LoVo (cell line): Measurements from ENCODE around the gene LMX1A.
A peak's percentile ranks its signal among the peaks of the same experiment; 100 is the strongest.

Source experiments
- DNase-seq: peaks from one replicate; pipeline ENCODE4 v3.0.0-alpha.2; 2016; ENCODE audit warnings: low spot score

LMX1A gene

GRCh38 chr1:165367375-165367993, 11.0 kb upstream of the LMX1A start:
- peak; percentile 68 for DNase-seq

DNA sequence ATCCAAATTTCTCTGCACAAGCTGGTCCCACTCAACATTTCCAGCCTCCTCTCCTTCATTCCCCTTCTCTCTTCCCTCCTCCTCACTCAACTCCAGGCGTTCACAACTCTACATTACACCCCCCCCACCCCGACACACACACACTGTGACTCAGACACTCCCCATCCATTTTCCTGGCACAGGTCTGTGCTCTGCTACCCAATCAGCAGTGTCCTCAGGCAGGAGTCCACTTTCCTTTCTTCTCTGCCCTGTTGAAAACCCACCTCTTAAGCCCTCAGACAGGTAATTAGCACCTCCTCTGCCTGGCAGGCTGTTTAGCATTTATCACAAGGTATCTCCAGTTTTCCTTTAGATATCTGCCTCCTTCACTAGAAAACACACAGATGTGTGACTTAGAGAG, 8.8 kb upstream of the LMX1A start:
- no peak for DNase-seq

GRCh38 chr1:165364568-165365133, 8.1 kb upstream of the LMX1A start:
- peak; percentile 7 for DNase-seq

- no peak for DNase-seq
Measured at GRCh38 chr1:165356876-165357275, 361 bp upstream of the LMX1A start.

DNA sequence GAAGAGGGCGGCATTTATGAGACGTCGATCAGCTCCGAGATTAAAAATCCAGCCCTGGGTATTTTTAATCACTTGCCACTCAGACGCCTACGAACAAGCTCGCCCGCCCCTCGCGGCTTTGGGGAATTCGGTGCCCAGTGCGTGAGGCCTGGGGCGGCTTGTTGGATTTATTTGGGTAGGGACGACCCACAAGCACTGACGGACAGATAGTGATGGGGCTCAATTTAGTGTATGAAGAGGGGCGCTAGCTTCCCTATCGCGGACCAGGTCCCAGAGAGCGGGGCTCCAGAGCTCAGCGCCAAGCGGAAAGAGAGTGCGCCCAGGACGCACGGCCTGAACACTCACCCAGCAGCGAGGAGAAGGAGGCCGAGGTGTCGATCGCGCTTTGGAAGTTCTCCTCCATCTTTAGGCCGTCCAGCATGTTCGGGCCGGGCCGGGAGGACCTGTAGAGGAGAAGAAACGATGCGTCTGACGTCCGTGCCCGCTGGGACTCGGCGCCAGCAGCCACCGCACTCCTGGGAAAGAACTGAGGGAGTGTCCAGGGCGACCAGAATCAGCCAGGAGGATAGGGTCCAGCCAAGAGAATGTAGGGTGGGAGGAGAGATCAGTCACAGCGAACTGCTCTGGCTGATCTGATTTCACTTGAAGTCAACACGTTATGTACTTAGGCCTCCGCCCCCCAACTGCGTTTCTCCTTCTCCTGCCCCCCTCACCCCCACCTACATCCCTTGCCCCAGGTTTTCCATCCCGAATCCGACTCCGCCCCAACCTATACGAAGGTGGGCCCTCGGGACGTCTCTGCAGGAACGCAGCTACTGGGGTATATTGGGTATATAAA, 1.2 kb downstream of the LMX1A start:
- no peak for DNase-seq

GRCh38 chr1:165354739-165355138, 1.8 kb downstream of the LMX1A start:
- no peak for DNase-seq

DNA sequence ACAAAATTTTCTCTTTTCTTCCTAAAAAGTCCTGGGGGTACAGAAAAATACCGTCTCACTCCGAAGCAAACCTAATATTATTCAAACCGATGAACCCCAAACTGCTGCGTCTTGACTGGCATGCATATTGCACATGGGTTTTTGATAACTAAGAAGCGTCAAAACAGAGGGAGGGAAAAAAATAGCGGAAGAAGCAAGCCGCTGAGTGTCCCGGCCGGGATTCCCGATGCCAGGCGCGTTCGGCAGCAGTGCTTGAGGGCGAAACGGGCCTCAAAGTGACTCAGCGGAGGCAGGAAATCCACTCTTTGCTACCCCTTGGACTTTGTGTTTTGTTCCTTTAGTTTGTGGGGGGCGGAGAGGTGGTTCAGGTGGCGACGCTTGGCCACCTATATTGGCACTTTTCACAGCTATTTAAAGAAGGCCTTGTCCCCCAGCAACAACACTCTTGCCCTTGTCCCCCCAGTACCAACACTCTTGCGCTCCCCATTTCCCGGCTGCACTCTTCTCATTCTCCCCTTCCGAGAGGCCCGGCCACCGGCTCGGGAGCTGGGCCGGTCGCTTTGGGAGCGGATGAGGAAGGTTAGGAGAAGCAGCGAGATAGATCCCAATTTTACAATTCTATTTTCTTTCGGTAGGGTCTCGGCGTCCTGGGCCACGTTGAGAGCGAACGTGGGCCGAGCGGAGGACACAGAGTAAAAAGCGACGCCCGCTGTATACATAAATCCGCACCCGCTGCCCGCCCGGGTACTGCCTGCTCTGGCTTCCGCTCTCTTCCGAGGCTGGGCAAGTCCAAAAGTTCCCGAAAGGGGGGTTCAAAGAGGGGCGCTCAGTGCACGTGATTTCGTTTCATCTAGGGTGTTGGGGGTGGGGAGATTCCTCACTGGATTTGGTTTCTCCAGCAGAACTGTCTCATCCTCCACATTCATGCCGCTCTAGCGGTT, 2.5 kb downstream of the LMX1A start:
- no peak for DNase-seq

DNA sequence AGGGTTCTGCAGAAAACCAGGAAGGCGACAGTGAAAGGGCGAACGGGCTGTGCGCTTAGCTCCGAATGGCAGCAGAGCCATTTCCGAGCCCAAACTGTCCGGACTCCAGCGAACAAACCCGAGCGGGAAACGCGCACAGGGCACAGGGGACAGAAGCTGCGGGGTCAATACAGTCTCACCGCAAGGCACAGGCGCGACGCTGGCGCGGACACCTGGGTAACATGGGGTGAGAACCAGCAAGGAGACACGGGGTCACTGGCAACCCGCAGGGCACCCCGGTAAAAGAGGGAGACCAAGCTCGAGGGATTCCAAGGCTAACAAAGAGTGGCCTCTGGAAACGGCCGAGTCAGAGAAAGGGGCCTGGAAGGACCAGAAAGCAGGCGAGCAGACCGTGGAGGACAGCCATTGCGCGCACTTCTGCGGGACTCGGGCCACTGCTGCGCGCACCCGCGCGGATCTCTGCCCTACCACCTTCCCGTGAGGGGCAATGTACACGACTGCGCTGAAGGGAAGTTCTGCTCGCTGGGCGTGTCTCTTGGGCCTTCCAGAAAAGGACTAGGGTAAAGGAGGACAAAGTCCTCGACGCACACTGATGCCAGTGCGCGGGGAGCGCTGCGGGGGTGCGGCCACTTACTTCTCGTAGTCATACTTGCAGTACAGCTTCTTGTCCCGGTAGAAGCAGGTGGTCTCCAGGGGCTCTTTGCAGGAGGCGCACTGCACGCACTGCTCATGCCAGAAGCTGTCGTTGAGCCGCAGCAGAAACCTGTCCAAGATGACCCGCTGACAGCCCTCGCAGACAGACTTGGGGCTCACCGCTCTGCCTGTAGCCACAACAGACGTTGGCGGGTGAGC, 3.8 kb downstream of the LMX1A start:
- DNase-seq, result no peak

- no peak for DNase-seq
Measured at GRCh38 chr1:165351863-165352441, 4.6 kb downstream of the LMX1A start.

GRCh38 chr1:165350840-165351239, 5.7 kb downstream of the LMX1A start:
- no peak for DNase-seq

DNA sequence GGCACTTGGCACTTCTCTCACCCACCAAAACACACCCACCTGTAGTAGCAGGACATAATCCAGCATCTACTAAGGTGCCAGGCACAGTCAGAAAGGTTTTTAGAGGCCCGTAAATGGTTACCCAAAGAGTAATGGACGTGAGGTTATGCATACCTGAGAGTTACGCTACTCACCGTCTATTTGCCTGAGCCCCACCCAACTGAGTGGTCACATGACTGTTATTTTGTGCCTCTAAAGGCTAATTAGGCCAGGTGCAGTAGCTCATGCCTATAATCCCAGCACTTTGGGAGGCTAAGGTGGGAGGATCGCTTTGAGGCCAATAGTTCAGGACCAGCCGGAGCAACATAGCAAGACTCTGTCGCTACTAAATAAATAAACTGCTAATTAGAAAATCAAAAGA, 11.0 kb downstream of the LMX1A start:
- no peak for DNase-seq

DNA sequence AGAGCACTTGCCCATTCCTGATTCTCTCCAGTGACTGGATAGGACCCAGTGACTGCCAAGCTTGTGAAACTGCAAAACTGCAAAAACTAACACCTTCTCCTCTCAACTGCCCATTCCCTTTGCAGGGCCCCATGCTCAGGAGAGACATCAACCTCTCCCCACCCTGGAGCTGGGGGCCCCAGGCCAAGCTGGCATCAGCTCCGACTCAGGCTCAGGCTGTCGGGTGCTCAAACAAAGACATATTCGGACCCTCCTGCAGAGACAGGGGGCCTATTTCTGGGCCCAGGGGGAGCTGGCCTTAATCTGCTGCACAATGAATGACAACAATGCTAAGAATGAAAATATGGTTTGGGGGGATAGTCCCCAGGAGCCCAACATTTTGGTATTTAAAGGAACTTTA, 11.8 kb downstream of the LMX1A start:
- DNase-seq, result no peak

DNA sequence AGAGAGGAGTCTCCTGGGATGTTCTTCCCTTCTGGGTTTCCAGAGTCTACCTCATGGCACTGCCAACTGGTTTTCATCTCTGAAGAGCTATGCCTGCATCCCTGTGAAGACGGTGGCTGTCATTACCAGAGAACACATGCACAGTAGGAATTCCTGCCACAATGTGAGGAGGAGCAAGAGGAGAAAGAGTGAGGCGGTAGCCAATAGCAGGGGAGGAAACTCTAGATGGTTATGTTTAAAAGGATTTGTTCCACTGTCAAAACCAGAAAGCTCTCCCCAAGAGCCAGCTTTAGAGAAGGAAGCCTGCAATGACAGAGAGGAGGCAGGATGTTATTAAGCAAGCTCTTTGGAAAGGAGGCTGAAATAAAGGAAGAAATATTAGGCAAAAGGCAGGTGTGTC, 12.3 kb downstream of the LMX1A start:
- no peak for DNase-seq

DNA sequence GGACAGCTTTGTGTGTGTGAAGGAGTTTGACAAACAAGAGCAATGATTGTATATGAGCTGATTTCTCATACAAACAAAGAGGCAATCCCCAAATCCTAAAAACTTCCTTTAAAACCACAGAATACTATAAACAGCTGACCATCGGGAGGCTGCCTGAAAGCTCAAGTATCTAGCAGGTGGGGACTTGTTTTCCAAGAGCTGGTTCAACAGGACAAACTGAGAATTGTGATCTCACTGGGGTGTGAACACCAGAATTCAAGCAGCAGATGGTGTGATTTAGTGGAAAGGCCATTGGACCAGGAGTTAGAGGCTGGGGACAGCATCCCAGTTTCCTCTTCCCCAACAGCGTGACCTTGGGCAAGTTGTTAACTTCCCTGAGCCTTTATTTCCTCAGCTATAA, 13.9 kb downstream of the LMX1A start:
- DNase-seq, result no peak

- DNase-seq, result no peak
Measured at GRCh38 chr1:165342168-165342567, 14.3 kb downstream of the LMX1A start.

DNA sequence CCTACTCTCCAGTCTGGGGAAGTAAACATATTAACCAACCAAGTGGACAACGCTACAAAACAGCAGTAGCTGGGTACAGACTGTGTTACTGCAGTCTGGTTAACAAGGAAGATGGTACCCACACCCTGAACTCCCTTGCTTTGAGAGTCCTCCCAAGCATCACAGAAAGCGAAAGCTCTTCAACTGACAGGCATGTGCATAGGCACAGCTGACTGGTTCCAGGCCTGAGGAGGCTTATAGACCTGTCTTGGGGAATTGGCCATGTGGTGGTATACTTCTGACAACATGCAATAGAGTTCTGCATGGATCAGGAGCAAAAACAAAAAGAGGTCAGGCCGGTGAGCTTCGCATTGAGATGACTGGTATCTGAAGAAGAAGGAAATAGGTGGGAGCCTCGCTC, 17.4 kb downstream of the LMX1A start:
- DNase-seq, result no peak

DNA sequence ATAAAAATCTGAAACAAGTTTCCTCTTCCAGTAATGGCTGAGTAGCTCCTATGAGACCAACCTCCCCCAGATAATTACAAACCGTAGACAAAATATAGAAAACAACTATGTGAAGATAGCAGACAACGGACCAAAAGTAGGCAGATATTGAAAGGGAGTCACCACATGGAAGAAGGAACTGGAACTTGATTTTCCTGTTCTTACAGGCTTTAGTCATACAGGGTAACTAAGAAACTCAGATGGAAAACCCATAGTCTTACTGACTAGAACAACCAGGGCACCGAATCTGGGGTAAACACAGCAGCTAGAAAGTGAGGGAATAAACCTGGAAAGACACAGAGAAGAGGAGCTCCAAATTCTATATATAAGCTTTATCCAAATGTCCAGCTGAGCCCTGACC, 26.0 kb downstream of the LMX1A start:
- DNase-seq, result no peak

- no peak for DNase-seq
Measured at GRCh38 chr1:165329104-165329503, 27.4 kb downstream of the LMX1A start.

DNA sequence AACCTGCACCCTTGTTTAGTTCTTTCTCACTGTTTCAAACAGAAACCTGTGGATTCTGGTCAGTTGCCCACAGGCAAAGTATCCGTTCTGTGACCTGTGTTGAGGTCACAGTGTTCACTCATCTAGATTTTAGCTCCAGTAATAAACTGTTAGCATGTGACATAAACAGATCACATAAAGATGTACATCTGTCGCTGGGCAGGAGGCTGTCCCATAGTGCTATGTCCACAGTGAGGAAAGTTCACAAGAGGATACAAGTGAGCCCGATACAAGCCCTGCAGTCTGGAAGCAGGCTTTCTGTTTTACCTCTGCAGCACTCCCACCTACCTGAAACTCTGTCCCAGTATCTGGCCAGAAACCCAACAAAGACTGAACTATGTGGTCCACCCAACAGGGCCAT, 28.4 kb downstream of the LMX1A start:
- no peak for DNase-seq

GRCh38 chr1:165327538-165327937, 29.0 kb downstream of the LMX1A start:
- no peak for DNase-seq
